ENCODE measurements around the gene BEST3.
"Not testable (repeated sequence)": the region's sequence is repeated elsewhere in the genome, so short reads cannot be mapped to it uniquely, and the experiment has no call there.

BEST3 gene

GRCh38 chr12:69648476-69648875, 50.6 kb downstream of the BEST3 start:
- no peak for DNase-seq (ENCODE audit: low spot score)

- no peak for DNase-seq (ENCODE audit: low spot score)
Measured at GRCh38 chr12:69647178-69647577, 51.9 kb downstream of the BEST3 start.

- no peak for DNase-seq (ENCODE audit: low spot score)
Measured at GRCh38 chr12:69645031-69645430, 54.1 kb downstream of the BEST3 start.

- DNase-seq (ENCODE audit: low spot score): no peak
Measured at GRCh38 chr12:69644511-69644910, 54.6 kb downstream of the BEST3 start.

- no peak for DNase-seq (ENCODE audit: low spot score)
Measured at GRCh38 chr12:69642531-69642930, 56.6 kb downstream of the BEST3 start.

GRCh38 chr12:69641546-69641945, 57.6 kb downstream of the BEST3 start:
- DNase-seq (ENCODE audit: low spot score): no peak

GRCh38 chr12:69639400-69640016, 59.6 kb downstream of the BEST3 start:
- peak; percentile 73 for DNase-seq (ENCODE audit: low spot score)

GRCh38 chr12:69633061-69633460, 66.0 kb downstream of the BEST3 start:
- no peak for DNase-seq (ENCODE audit: low spot score)

- DNase-seq (ENCODE audit: low spot score): peak; percentile 23
Measured at GRCh38 chr12:69630191-69630590, 68.9 kb downstream of the BEST3 start.

- no peak for DNase-seq (ENCODE audit: low spot score)
Measured at GRCh38 chr12:69627501-69627900, 71.6 kb downstream of the BEST3 start.

GRCh38 chr12:69623970-69624369, 75.1 kb downstream of the BEST3 start:
- DNase-seq (ENCODE audit: low spot score): no peak

- DNase-seq (ENCODE audit: low spot score): no peak
Measured at GRCh38 chr12:69621551-69621950, 77.6 kb downstream of the BEST3 start.

- DNase-seq (ENCODE audit: low spot score): no peak
Measured at GRCh38 chr12:69620921-69621320, 78.2 kb downstream of the BEST3 start.

GRCh38 chr12:69620077-69620476, 79.0 kb downstream of the BEST3 start:
- DNase-seq (ENCODE audit: low spot score): no peak

- no peak for DNase-seq (ENCODE audit: low spot score)
Measured at GRCh38 chr12:69619050-69619449, 80.1 kb downstream of the BEST3 start.

GRCh38 chr12:69616025-69616424, 83.1 kb downstream of the BEST3 start:
- no peak for DNase-seq (ENCODE audit: low spot score)

- no peak for DNase-seq (ENCODE audit: low spot score)
Measured at GRCh38 chr12:69613351-69613750, 85.8 kb downstream of the BEST3 start.

- DNase-seq (ENCODE audit: low spot score): no peak
Measured at GRCh38 chr12:69610729-69611128, 88.4 kb downstream of the BEST3 start, which contains the start of gene LRRC10. TSS of gene LRRC10 (minus strand) at chr12:69610907. CDS start at chr12:69610838, 69 bp downstream.

- DNase-seq (ENCODE audit: low spot score): no peak
Measured at GRCh38 chr12:69610126-69610525, 89.0 kb downstream of the BEST3 start.

GRCh38 chr12:69608114-69608513, 91.0 kb downstream of the BEST3 start:
- DNase-seq (ENCODE audit: low spot score): no peak

- DNase-seq (ENCODE audit: low spot score): not testable (repeated sequence)
Measured at GRCh38 chr12:69604275-69604674, 94.8 kb downstream of the BEST3 start.
